Measurements from ENCODE around the gene PRKCA. TPM values are rescaled to one million over a fixed set of nuclear protein-coding genes. Genes with fewer than 3 reads are reported as not detected.

The PRKCA gene
- total and polyA plus RNA-seq, 2 experiments from 2014 or later, result 6.4 to 35.4 TPM

- TF ChIP-seq ZNF462 (CRISPR knock-in tag; IDR thresholded peaks at IDR 0.05) (no peak), CTCF (conservative IDR thresholded peaks at IDR 0.05; ENCODE audit: low read depth in 2 of 2) (no peak)
Observed at GRCh38 chr17:66690166-66690565, 387.8 kb downstream of the PRKCA start (continued).

- Histone ChIP-seq H4K20me1 (replicated peaks; ENCODE audit: insufficient read depth) (no peaks in the 10 kb centered on the region), H3K27me3 (ENCODE audit: insufficient read depth) (no peaks in the 10 kb centered on the region), H3K4me1 (ENCODE audit: insufficient read depth) (peaks cover 16% of the 10 kb centered on the region), H3K9me2 (ENCODE audit: insufficient read depth) (0 out of 2 replicates have a peak, but pooled peaks cover under 1% of the 10 kb centered on the region), H3F3A (replicated peaks; ENCODE audit: low read depth) (no peaks in the 10 kb centered on the region), H3K4me3 (no peak overlapping the region), H3K27ac (ENCODE audit: low read depth) (0 out of 2 replicates have a peak overlapping the region, but pooled peaks have one; percentile 19), H3K79me2 (replicated peaks; ENCODE audit: insufficient read depth) (no peaks in the 10 kb centered on the region), H3K36me3 (ENCODE audit: insufficient read depth) (no peaks in the 10 kb centered on the region), H3K4me2 (peak overlapping the region; percentile 55; the same call in 1 of the 2 replicates), H2AFZ (no peak overlapping the region)
- peak; percentile 34; the same call in 2 of the 3 replicates for ATAC-seq
- H3K27ac Mint-ChIP-seq, result peak overlapping the region; percentile 18
- H3K4me3 Mint-ChIP-seq, result no peak overlapping the region
- H3K9me3 Mint-ChIP-seq, result no peaks in the 10 kb centered on the region
- H3K27me3 Mint-ChIP-seq (ENCODE audit: insufficient read depth, low read depth, poor library complexity), result no peaks in the 10 kb centered on the region
- no peaks in the 10 kb centered on the region for H3K36me3 Mint-ChIP-seq (ENCODE audit: low read depth)
- peaks cover 18% of the 10 kb centered on the region for H3K4me1 Mint-ChIP-seq
- no peak for TF ChIP-seq CTCF (conservative IDR thresholded peaks at IDR 0.05; ENCODE audit: low read depth in 2 of 2)
- TF ChIP-seq ETS1 (IDR thresholded peaks at IDR 0.05), result no peak
- no peak for TF ChIP-seq JUNB (IDR thresholded peaks at IDR 0.05; ENCODE audit: unreplicated experiment)
- DNase-seq (ENCODE audit: low spot score), result no peak
Observed at GRCh38 chr17:66691644-66692420, 389.4 kb downstream of the PRKCA start.
